ENCODE data around the gene MAP2K5.
A peak's percentile ranks its signal among the peaks of the same experiment; 100 is the strongest.

MAP2K5 gene

GRCh38 chr15:67542420-67543347 is at the start of gene MAP2K5:
MAP2K5 (plus strand) TSS chr15:67542703; CDS start chr15:67543336, 633 bp downstream.
- peak; percentile 71 for DNase-seq (ENCODE audit: low read depth)

- no peak for DNase-seq (ENCODE audit: low read depth)
Measured at GRCh38 chr15:67495585-67495984, 46.9 kb upstream of the MAP2K5 start.

- DNase-seq (ENCODE audit: low read depth), result peak; percentile 52
Measured at GRCh38 chr15:67501177-67501835, 41.2 kb upstream of the MAP2K5 start.

- DNase-seq (ENCODE audit: low read depth), result no peak
Measured at GRCh38 chr15:67501836-67502461, 40.6 kb upstream of the MAP2K5 start.

GRCh38 chr15:67504056-67504455 is 38.4 kb upstream of the MAP2K5 start:
- no peak for DNase-seq (ENCODE audit: low read depth)

GRCh38 chr15:67504796-67505195 is 37.7 kb upstream of the MAP2K5 start:
- DNase-seq (ENCODE audit: low read depth), result peak; percentile 87

GRCh38 chr15:67505675-67506572 is 36.6 kb upstream of the MAP2K5 start:
- no peak for DNase-seq (ENCODE audit: low read depth)

- DNase-seq (ENCODE audit: low read depth), result peak; percentile 85
Measured at GRCh38 chr15:67506775-67507747, 35.4 kb upstream of the MAP2K5 start.

GRCh38 chr15:67508407-67508806 is 34.1 kb upstream of the MAP2K5 start:
- DNase-seq (ENCODE audit: low read depth), result no peak

- no peak for DNase-seq (ENCODE audit: low read depth)
Measured at GRCh38 chr15:67509918-67510317, 32.6 kb upstream of the MAP2K5 start.

GRCh38 chr15:67510597-67511190 is 31.8 kb upstream of the MAP2K5 start:
- DNase-seq (ENCODE audit: low read depth), result peak; percentile 65

GRCh38 chr15:67511606-67512005 is 30.9 kb upstream of the MAP2K5 start:
- DNase-seq (ENCODE audit: low read depth), result no peak

- no peak for DNase-seq (ENCODE audit: low read depth)
Measured at GRCh38 chr15:67512140-67512539, 30.4 kb upstream of the MAP2K5 start.

- DNase-seq (ENCODE audit: low read depth), result peak; percentile 7
Measured at GRCh38 chr15:67512933-67513714, 29.4 kb upstream of the MAP2K5 start.

- no peak for DNase-seq (ENCODE audit: low read depth)
Measured at GRCh38 chr15:67515090-67515489, 27.4 kb upstream of the MAP2K5 start.

- no peak for DNase-seq (ENCODE audit: low read depth)
Measured at GRCh38 chr15:67515557-67515956, 26.9 kb upstream of the MAP2K5 start.

GRCh38 chr15:67520321-67521028 is 22.0 kb upstream of the MAP2K5 start:
- peak; percentile 42 for DNase-seq (ENCODE audit: low read depth)

- DNase-seq (ENCODE audit: low read depth), result peak; percentile 82
Measured at GRCh38 chr15:67521029-67521782, 21.3 kb upstream of the MAP2K5 start, which contains the start of gene C15orf61. C15orf61 (plus strand) TSS chr15:67521131; CDS start chr15:67521249, 118 bp downstream.

Data from fibroblast of gingiva (primary cell).